HL-60 (cell line): Measurements from ENCODE around the gene L3MBTL1.

Source experiments
- DNase-seq, 2 experiments: peaks; one replicate each; pipeline ENCODE4 v3.0.0-alpha.2; 2010 to 2020; ENCODE audit warnings: low read depth in 1 of 2, low spot score in 1 of 2
- H3K27ac ChIP-seq: fragments of 250-450 bp; sonication (Bioruptor Pico); replicated peaks from 2 replicates; pipeline ENCODE4 v1.5.1; 2020; ENCODE audit warnings: mild to moderate bottlenecking, moderate library complexity
- H3K27me3 ChIP-seq: fragments of 250-450 bp; sonication (Bioruptor Pico); 2 replicates; pipeline ENCODE4 v1.5.1; 2021; ENCODE audit warnings: mild to moderate bottlenecking, moderate library complexity; ENCODE audit not compliant: insufficient read depth, poor library complexity, severe bottlenecking
- H3K4me3 ChIP-seq: replicated peaks from 2 replicates; pipeline ENCODE4 v1.5.1; 2011; ENCODE audit warnings: mild to moderate bottlenecking, control low read depth, low read length; ENCODE audit not compliant: insufficient read depth
- CTCF ChIP-seq: IDR thresholded peaks from one replicate; pipeline ENCODE4 v1.5.1; 2011; ENCODE audit warnings: low read length, control low read depth, inconsistent platforms; ENCODE audit not compliant: insufficient read depth
- GABPA ChIP-seq: IDR thresholded peaks from 2 replicates; pipeline ENCODE4 v1.6.1; 2012; ENCODE audit warnings: low read depth
- POLR2AphosphoS5 ChIP-seq: IDR thresholded peaks from 2 replicates; pipeline ENCODE4 v1.6.1; 2012; ENCODE audit warnings: low read depth
- REST ChIP-seq: IDR thresholded peaks from 2 replicates; pipeline ENCODE4 v1.6.1; 2012; ENCODE audit warnings: low read depth; ENCODE audit not compliant: insufficient replicate concordance
- SPI1 ChIP-seq: IDR thresholded peaks from 2 replicates; pipeline ENCODE4 v1.6.1; 2012; ENCODE audit warnings: low read depth, mild to moderate bottlenecking, borderline replicate concordance

The L3MBTL1 gene

GRCh38 chr20:43472671-43473380, 34.7 kb upstream of the L3MBTL1 start:
- DNase-seq: no peak
- Histone ChIP-seq H3K27me3 (no peaks in the 10 kb centered on the region), H3K4me3 (no peak overlapping the region), H3K27ac (no peak overlapping the region)
- TF ChIP-seq SPI1: no peak
- TF ChIP-seq REST: no peak
- TF ChIP-seq POLR2AphosphoS5: no peak
- TF ChIP-seq CTCF: no peak
- no peak for TF ChIP-seq GABPA

GRCh38 chr20:43473381-43473704, 34.2 kb upstream of the L3MBTL1 start:
- H3K4me3 ChIP-seq: no peak overlapping the region
- no peak for DNase-seq
- no peak for TF ChIP-seq CTCF
- TF ChIP-seq GABPA: no peak
- no peak for TF ChIP-seq REST
- no peak for TF ChIP-seq POLR2AphosphoS5
- TF ChIP-seq SPI1: no peak
- H3K27ac ChIP-seq: no peak overlapping the region
- H3K27me3 ChIP-seq: no peaks in the 10 kb centered on the region

- peak in 1 of 2 experiments; percentile 49 for DNase-seq
- no peaks in the 10 kb centered on the region for H3K27me3 ChIP-seq
- no peak overlapping the region for H3K4me3 ChIP-seq
- TF ChIP-seq POLR2AphosphoS5 (no peak), GABPA (no peak), SPI1 (no peak), REST (no peak), CTCF (no peak)
- no peak overlapping the region for H3K27ac ChIP-seq
These were observed 30.3 kb upstream of the L3MBTL1 start for GRCh38 chr20:43477193-43477592.
